Adrenal gland (tissue), 12 donors: ENCODE measurements around the gene NECAB3. TPM values are rescaled to one million over a fixed set of nuclear protein-coding genes. Genes with fewer than 3 reads are reported as not detected.

ENCODE experiments used
- DNase-seq, 7 donors: peaks; one replicate each; pipeline ENCODE4 v3.0.0-alpha.2; 2019 to 2020
- H3K27ac ChIP-seq, 5 donors: fragments of 200-600 bp; sonication (generic) in 4 of 5; 1 replicate in 3 of 5; 2 replicates in 2 of 5; pipeline versions ENCODE4 v1.5.1 to v1.8.0; 2016 to 2020; ENCODE audit warnings: mild to moderate bottlenecking in 1 of 5
- H3K27me3 ChIP-seq: fragments of 200-600 bp; 2 replicates; pipeline ENCODE4 v1.8.0; 2021
- H3K36me3 ChIP-seq, 2 donors: fragments of 200-600 bp; replicated peaks in 1 of 2; 1 replicate in 1 of 2; 2 replicates in 1 of 2; pipeline versions ENCODE4 v1.5.1 to v1.8.0; 2018 to 2022
- H3K4me1 ChIP-seq, 2 donors: fragments of 200-600 bp; replicated peaks in 1 of 2; 1 replicate in 1 of 2; 2 replicates in 1 of 2; pipeline versions ENCODE4 v1.5.1 to v1.8.0; 2018 to 2021
- H3K4me3 ChIP-seq, 4 donors: fragments of 200-600 bp; sonication (generic) in 3 of 4; one replicate each; pipeline ENCODE4 v1.5.1; 2016 to 2018
- H3K9me3 ChIP-seq, 3 donors: fragments of 200-600 bp; sonication (generic) in 1 of 3; replicated peaks in 1 of 3; 1 replicate in 2 of 3; 2 replicates in 1 of 3; pipeline versions ENCODE4 v1.5.1 to v1.8.0; 2016 to 2021
- CTCF ChIP-seq, 6 experiments: fragments of 450-650 bp in 4 of 6; fragments of 200-600 bp in 2 of 6; sonication (generic) in 1 of 6; IDR thresholded peaks; 1 replicate in 5 of 6; 2 replicates in 1 of 6; pipeline versions ENCODE4 v1.5.1 to v1.8.0; 2016 to 2021; ENCODE audit warnings: antibody characterized with exemption in 6 of 6, mild to moderate bottlenecking in 2 of 6, moderate library complexity in 1 of 6
- POLR2A ChIP-seq, 2 donors: fragments of 450-650 bp; IDR thresholded peaks; one replicate each; pipeline ENCODE4 v1.6.1; 2017; ENCODE audit warnings: antibody characterized with exemption in 2 of 2, mild to moderate bottlenecking in 2 of 2, moderate library complexity in 1 of 2
- WGBS, 4 donors: extraction: QIAGEN DNeasy Blood & Tissue Kit in 2 of 4; methylation state at CpG; one replicate each; pipeline versions ENCODE4 v1.1.5 to v1.1.7; 2013 to 2017; 5-methylcytosine and 5-hydroxymethylcytosine counted together
- intact Hi-C, 2 donors: fragments of 100-400 bp; cut with DNase I; formaldehyde crosslinking; loops; one replicate each; pipeline versions ENCODE4 v1.14.1 to v1.15.0; 2022 to 2023
- polyA plus RNA-seq, 3 donors: library from polyadenylated mRNA; stranded (reverse); fragments of 200-250 nt in 2 of 3; fragments of 350-450 nt in 1 of 3; fragmentation: Illumina TruSeq in 1 of 3; extraction: RNeasy Lipid Tissue Mini Kit (QIAGEN cat#74804) in 1 of 3; gene quantifications; one replicate each; pipeline ENCODE4 v1.2.3, GENCODE V29; 2013 to 2014
- total RNA-seq, 9 donors: library from RNA; depleted of rRNA in 4 of 9; stranded (reverse); fragments of >200 nt in 4 of 9; fragments of 120-200 nt in 1 of 9; fragmentation: NEBNext Ultra II Directional in 1 of 9; extraction: Animal tissue kit (Norgen Biotek cat#: 25700) in 1 of 9; gene quantifications; one replicate each; pipeline versions ENCODE4 v1.1.0 to v1.2.4, GENCODE V29; 2013 to 2023
- donor health status: healthy with polysubstance abuse.
- donor health status: Bipolar disorder and iron deficiency.
- donor health status: DM: yes; HTN: yes; CAD: no.
- donor health status: DM: no; HTN: no; CAD: no.
- donor health status: DM: no; HTN: no; CAD: no.
- donor health status: DM: yes; HTN: yes; CAD: no.

Gene NECAB3
- total and polyA plus RNA-seq, 12 donors = 23.4 to 279 (median 142) TPM

- Histone ChIP-seq H3K36me3 (peaks cover 0 to 19% of the 10 kb centered on the region in 2 donors), H3K27me3 (no peaks in the 10 kb centered on the region), H3K27ac (peak overlapping the region in 4 of 5 donors; percentile 62 to 91 (median 78)), H3K4me1 (peaks cover 27 to 38% of the 10 kb centered on the region in 2 donors), H3K9me3 (no peaks in the 10 kb centered on the region), H3K4me3 (peak overlapping the region in 3 of 4 donors; percentile 11 to 75 (median 38))
- 46 to 61% (median 54%) methylated on average over 3 to 9 of the region's 9 CpGs for WGBS, 4 donors
- no peak for TF ChIP-seq POLR2A (IDR thresholded peaks at IDR 0.05)
- no peak for TF ChIP-seq CTCF (IDR thresholded peaks at IDR 0.05)
- intact Hi-C loops = loop anchor here in 1 of 2 donors (5.0 kb wide), 1 partner anchor 212 kb away; no protein-coding TSS in a partner anchor
- peak in 2 of 7 donors; percentile 33 to 41 for DNase-seq
These were observed 10.0 kb downstream of the NECAB3 start for GRCh38 chr20:33664085-33664761.

- 0 to 3% (median 1%) methylated on average over 1 to 84 of the region's 84 CpGs for WGBS, 4 donors
- Histone ChIP-seq H3K27ac (peak overlapping the region in 4 of 5 donors; percentile 62 to 91 (median 78)), H3K4me1 (peaks cover 27 to 38% of the 10 kb centered on the region in 2 donors), H3K27me3 (no peaks in the 10 kb centered on the region), H3K9me3 (no peaks in the 10 kb centered on the region), H3K4me3 (peak overlapping the region; percentile 11 to 75 (median 39)), H3K36me3 (peaks cover 0 to 19% of the 10 kb centered on the region in 2 donors)
- intact Hi-C loops = loop anchor here in 1 of 2 donors (5.0 kb wide), 1 partner anchor 211 kb away; no protein-coding TSS in a partner anchor
- TF ChIP-seq CTCF (IDR thresholded peaks at IDR 0.05) (no peak), POLR2A (IDR thresholded peaks at IDR 0.05) (peak; percentile 54 to 57)
- DNase-seq = peak; percentile 76 to 86 (median 83)
These were observed 10.8 kb downstream of the NECAB3 start for GRCh38 chr20:33663161-33664084.

GRCh38 chr20:33662172-33662571, 12.1 kb downstream of the NECAB3 start, which contains the start of gene C20orf144:
Gene C20orf144, plus strand, starts transcription at chr20:33662327. Its CDS starts 19 bp downstream, at chr20:33662346.
- H3K4me3 ChIP-seq = peak within 1 kb of the TSS; percentile 6 to 75 (median 39)
- intact Hi-C loops = loop anchor here in 1 of 2 donors (5.0 kb wide), 1 partner anchor 210 kb away; no protein-coding TSS in a partner anchor
- TF ChIP-seq POLR2A (IDR thresholded peaks at IDR 0.05) (no peak), CTCF (IDR thresholded peaks at IDR 0.05) (no peak)
- peak in 1 of 7 donors; percentile 29 for DNase-seq
- 84 to 96% (median 88%) methylated on average over 8 to 10 of the region's 10 CpGs for WGBS, 4 donors
- no peaks in the 10 kb centered on the region for H3K27me3 ChIP-seq
- peaks cover 0 to 31% of the 10 kb centered on the region in 2 donors for H3K36me3 ChIP-seq
- H3K4me1 ChIP-seq = peaks cover 16 to 28% of the 10 kb centered on the region in 2 donors
- H3K27ac ChIP-seq = peak within 1 kb of the TSS in 4 of 5 donors; percentile 37 to 91 (median 78)
- H3K9me3 ChIP-seq = no peaks in the 10 kb centered on the region
